Measurements from ENCODE around the gene ANO2.
"Not testable (repeated sequence)": the region's sequence is repeated elsewhere in the genome, so short reads cannot be mapped to it uniquely, and the experiment has no call there.

ANO2 gene

DNA sequence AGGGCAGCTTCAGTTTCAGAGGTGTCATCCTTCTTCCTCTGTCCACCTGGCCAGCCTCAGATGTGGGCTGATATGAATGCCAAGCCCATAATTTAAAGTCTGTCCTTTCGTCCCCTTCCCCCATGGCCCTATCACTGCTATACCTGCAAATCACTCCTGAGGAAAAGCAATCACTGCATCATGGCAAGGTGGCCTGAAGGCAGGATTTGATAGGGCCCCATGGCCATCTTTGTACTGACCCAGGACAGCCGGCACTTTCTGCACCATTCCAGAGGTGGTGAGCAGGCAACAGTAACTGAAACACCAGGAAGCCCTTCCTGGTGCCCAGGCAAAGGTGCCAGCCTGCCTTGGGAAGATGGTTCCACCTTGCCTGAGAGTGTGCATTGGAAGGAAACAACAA is 60.8 kb downstream of the ANO2 start:
- no peak for DNase-seq

- no peak for DNase-seq
Observed at GRCh38 chr12:5882511-5883190, 62.4 kb downstream of the ANO2 start.

GRCh38 chr12:5881666-5882065 is 63.4 kb downstream of the ANO2 start:
- DNase-seq = no peak

GRCh38 chr12:5881101-5881606 is 63.9 kb downstream of the ANO2 start:
- DNase-seq = no peak

DNA sequence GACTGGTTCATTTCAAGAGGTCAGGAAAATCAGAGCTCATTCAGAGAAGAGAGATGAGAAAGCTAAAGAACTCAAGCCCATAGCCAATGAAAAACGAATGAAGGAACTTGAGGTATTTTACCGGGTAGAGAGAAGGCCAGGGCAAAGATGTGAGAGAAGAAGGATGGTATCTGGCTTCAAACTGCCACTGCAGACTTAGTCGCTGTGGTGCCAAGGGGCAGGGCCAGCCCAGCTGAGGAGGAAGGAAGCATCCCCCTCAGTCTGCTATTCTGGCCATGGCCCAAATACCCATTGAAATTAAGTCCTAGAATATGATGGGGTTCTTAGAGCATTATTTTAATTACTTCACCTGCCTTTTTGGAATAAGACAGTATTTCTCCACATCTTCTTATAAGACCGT is 69.2 kb downstream of the ANO2 start:
- no peak for DNase-seq

- DNase-seq = no peak
Observed at GRCh38 chr12:5874514-5874913, 70.5 kb downstream of the ANO2 start.

GRCh38 chr12:5873281-5873919 is 71.7 kb downstream of the ANO2 start:
- no peak for DNase-seq

- DNase-seq = no peak
Observed at GRCh38 chr12:5872745-5873144, 72.3 kb downstream of the ANO2 start.

GRCh38 chr12:5871741-5872140 is 73.3 kb downstream of the ANO2 start:
- DNase-seq = no peak

DNA sequence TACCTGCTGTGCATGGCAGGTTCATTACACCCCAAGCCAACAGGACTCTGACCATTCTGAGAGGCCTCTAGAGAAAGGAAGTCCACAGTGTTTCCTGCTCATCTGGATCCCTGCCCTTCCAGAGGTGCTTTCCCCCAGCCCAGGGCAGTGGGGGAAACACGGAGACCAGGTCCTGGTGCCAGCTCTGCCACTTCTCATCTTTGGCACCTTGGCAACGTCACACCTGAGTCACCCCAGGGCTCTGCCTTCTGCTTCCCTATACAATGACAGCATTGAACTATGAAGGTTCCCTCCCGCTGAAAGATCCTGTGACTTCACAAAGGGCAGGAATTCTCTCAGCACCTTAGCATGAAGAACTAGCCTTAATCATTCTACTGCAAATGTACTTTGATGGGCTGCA is 74.9 kb downstream of the ANO2 start:
- no peak for DNase-seq

- DNase-seq = no peak
Observed at GRCh38 chr12:5868625-5869295, 76.3 kb downstream of the ANO2 start.

DNA sequence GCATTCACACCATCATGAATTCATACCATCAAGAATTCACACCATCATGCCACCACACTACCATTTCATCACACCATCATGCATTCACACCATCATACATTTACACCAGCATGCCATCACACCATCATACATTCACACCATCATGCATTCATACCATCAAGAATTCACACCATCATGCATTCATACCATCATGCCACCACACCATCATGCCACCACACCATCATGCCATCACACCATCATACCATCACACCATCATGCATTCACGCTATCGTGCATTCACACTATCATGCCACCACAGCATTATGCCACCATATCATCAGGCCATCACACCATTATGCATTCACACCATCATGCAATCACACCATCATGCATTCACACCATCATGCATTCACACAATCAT is 79.7 kb downstream of the ANO2 start:
- DNase-seq = no peak

- no peak for DNase-seq
Observed at GRCh38 chr12:5864972-5865371, 80.1 kb downstream of the ANO2 start.

DNA sequence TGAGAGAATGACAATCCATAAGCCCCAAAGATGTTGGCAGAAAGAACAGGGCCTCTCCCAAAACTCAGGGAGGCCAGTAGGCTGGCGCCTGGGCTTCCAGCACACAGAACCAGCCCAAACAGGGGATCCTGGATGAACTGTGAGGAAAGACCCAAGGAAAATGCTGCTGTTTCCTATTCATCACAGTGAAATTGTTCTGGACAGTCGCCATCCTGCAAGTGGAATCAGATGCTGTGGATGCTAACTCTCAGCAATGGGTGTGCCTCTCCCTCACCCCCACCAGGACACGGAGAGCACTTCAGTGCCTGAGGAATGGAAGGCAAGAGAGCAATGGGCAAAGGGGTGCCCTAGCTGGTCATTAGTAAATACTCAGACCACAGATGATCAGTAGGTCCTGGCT is 80.8 kb downstream of the ANO2 start:
- no peak for DNase-seq

DNA sequence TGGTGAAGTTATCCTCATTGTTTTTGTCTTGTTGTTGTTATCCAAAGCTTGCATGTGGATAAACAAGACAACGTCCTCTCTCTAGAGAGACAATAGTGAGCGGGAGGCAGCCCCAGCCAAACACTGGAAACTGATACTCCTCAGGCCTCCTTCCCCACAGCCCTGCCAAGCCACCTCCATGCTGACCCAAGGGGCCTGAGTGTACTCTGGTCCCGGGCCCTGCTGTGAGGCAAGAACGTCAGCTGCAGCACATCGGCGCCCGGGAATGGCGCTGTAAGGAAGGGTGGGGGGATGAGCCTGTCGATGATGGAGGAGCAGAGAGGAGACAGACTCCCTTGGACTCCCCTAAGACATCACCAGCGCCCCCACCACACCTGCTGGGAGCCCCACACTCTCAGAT is 83.6 kb downstream of the ANO2 start:
- DNase-seq = no peak

DNA sequence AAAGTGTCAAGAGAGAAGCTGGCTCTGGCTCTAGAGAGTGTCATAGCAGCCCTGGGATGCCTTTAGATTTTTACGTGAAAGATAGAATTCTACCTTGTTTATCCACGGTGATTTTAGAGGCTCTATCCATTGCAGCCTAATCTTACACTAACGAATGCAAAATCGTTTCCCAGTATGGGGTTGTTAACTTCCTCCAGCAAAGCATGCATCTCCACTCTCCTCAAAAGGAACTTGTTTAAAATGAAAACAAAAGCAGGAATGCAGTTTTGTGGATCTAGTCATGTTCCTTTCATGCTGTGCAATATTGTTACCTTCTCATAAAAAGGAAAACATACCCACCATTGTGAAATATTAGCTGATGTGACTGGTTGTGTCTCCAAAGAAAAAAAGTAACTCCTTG is 88.4 kb downstream of the ANO2 start:
- no peak for DNase-seq

DNA sequence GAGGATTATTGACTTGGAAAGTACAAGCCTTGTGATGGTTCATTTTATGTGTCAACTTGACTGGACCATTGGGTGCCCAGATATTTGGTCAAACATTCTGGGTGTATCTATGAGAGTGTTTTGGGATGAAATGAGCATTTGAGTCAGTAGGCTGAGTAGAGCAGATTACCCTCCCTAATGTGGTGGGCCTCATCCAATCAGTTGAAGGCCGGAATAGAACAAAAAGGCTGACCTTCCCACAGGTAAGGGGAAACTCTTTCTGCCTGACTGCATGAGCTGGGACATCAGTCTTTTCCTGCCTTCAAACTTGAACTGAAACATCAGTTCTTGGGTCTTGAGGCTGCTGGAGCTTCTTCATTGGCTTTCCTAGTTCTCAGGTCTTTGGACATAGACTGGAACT is 98.1 kb downstream of the ANO2 start:
- DNase-seq = no peak

DNA sequence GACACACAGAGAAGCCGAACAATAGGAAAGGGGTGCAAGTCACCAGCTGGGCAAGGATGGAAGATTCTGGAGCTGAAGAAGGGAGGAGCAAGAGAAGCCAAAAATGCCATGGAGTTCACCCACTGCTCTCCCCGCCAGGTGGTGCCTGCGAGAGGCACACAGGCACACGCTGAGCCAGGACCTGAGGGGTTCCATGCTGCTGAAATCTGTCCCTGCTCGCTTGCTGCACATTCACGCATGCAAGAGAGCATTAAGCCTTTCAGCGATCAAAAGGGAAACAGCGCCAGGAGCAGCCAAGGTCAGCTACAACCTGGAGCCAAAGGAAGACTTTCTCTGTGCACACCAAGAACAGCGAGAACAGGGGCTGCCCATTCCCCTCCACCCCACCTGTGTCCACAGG is 104.1 kb downstream of the ANO2 start:
- DNase-seq = no peak

GRCh38 chr12:5830111-5830510 is 114.9 kb downstream of the ANO2 start:
- DNase-seq = no peak

- no peak for DNase-seq
Observed at GRCh38 chr12:5827591-5827990, 117.5 kb downstream of the ANO2 start.

DNA sequence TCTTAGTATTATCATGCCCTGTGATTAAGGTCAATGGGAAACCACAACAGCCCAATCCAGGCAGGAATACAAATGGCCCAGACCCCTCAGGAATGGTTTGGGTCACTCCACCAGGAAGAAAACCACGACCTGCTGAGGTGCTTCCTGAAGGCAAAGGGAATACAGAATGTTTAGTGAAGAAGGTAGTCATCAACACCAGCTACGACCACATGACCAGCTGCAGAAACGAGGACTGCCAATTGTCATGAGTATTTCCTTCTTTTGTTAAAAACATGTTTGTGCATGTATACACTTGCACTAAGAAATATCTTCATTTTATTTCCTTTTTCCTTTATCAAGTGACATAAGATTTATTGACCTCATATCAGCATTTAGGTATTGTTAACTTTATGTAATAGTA is 119.3 kb downstream of the ANO2 start:
- not testable (repeated sequence) for DNase-seq

DNA sequence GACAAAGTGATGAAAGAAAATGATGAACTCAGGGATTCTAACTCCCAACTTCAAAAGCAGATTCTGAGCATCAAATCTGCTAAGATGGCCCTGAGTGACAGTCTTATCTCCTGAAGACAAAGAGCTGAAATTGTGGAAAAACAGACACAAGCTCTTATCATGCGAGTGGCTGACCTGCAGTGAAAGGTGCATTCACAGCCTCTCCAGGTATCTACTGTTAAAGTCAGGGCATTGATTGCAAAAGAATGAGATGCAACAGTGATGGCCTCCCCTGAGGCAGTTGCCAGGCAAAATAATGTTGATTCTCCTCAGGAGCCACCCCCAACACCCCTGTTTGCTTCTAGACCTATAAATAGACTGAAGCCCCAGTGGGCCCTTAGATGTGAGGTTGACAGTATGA is 126.2 kb downstream of the ANO2 start:
- DNase-seq = not testable (repeated sequence)

GRCh38 chr12:5817246-5817645 is 127.8 kb downstream of the ANO2 start:
- DNase-seq = no peak

- no peak for DNase-seq
Observed at GRCh38 chr12:5809586-5809985, 135.5 kb downstream of the ANO2 start.

Measured in activated CD4-positive, alpha-beta T cell treated with anti-CD3 and anti-CD28 coated beads, Interleukin-10, Interleukin-2, amounts not matched to agents 100 ng/mL and 50 ng/mL, durations not matched to agents 16 hours and 8 hours (primary cell).